Measurements from ENCODE around the gene PIK3CD. TPM values are rescaled to one million over a fixed set of nuclear protein-coding genes. Genes with fewer than 3 reads are reported as not detected.

Gene PIK3CD
- total RNA-seq, 1 donor from 2014 or later = 13.0 TPM

- no peak overlapping the region for H3K4me3 ChIP-seq
- H3K36me3 ChIP-seq = no peaks in the 10 kb centered on the region
- H3K4me1 ChIP-seq = no peaks in the 10 kb centered on the region
- TF ChIP-seq CTCF (IDR thresholded peaks at IDR 0.05) (no peak), POLR2AphosphoS5 (IDR thresholded peaks at IDR 0.05; ENCODE audit: insufficient read depth in 1 of 2, low read depth in 1 of 2) (no peak), POLR2A (IDR thresholded peaks at IDR 0.05) (no peak)
- no peak overlapping the region for H3K27ac ChIP-seq
- no peak for DNase-seq (ENCODE audit: extremely low spot score in 2 of 2)
- H3K9me3 ChIP-seq = no peaks in the 10 kb centered on the region
- intact Hi-C loops (cut with DNase I) = no loop called here
- no peaks in the 10 kb centered on the region for H3K27me3 ChIP-seq
Measured at GRCh38 chr1:9680091-9680490, 28.6 kb downstream of the PIK3CD start.

GRCh38 chr1:9680828-9681227, 29.3 kb downstream of the PIK3CD start:
- no peaks in the 10 kb centered on the region for H3K27me3 ChIP-seq
- no peaks in the 10 kb centered on the region for H3K9me3 ChIP-seq
- no peaks in the 10 kb centered on the region for H3K4me1 ChIP-seq
- H3K27ac ChIP-seq = no peak overlapping the region
- DNase-seq (ENCODE audit: extremely low spot score in 2 of 2) = no peak
- H3K4me3 ChIP-seq = no peak overlapping the region
- intact Hi-C loops (cut with DNase I) = no loop called here
- no peaks in the 10 kb centered on the region for H3K36me3 ChIP-seq
- no peak for TF ChIP-seq CTCF (IDR thresholded peaks at IDR 0.05)
- no peak for TF ChIP-seq POLR2AphosphoS5 (IDR thresholded peaks at IDR 0.05; ENCODE audit: insufficient read depth in 1 of 2, low read depth in 1 of 2)
- no peak for TF ChIP-seq POLR2A (IDR thresholded peaks at IDR 0.05)

- Histone ChIP-seq H3K4me3 (no peak overlapping the region), H3K4me1 (peaks cover 32% of the 10 kb centered on the region), H3K27ac (no peak overlapping the region), H3K9me3 (no peaks in the 10 kb centered on the region), H3K36me3 (no peaks in the 10 kb centered on the region), H3K27me3 (no peaks in the 10 kb centered on the region)
- intact Hi-C loops (cut with DNase I) = no loop called here
- TF ChIP-seq POLR2A (IDR thresholded peaks at IDR 0.05) (no peak), POLR2AphosphoS5 (IDR thresholded peaks at IDR 0.05; ENCODE audit: insufficient read depth in 1 of 2, low read depth in 1 of 2) (no peak), CTCF (IDR thresholded peaks at IDR 0.05) (no peak)
- DNase-seq (ENCODE audit: extremely low spot score in 2 of 2) = no peak
Measured at GRCh38 chr1:9684801-9685200, 33.3 kb downstream of the PIK3CD start.

GRCh38 chr1:9687120-9687873, 35.8 kb downstream of the PIK3CD start:
- intact Hi-C loops (cut with DNase I) = no loop called here
- peak overlapping the region; percentile 65 for H3K27ac ChIP-seq
- H3K4me1 ChIP-seq = peaks cover 45% of the 10 kb centered on the region

More at GRCh38 chr1:9687120-9687873, 35.8 kb downstream of the PIK3CD start:
- DNase-seq (ENCODE audit: extremely low spot score in 2 of 2) = no peak
- no peak for TF ChIP-seq CTCF (IDR thresholded peaks at IDR 0.05)
- TF ChIP-seq POLR2AphosphoS5 (IDR thresholded peaks at IDR 0.05; ENCODE audit: insufficient read depth in 1 of 2, low read depth in 1 of 2) = peak in 1 of 2 donors; percentile 61
- H3K27me3 ChIP-seq = no peaks in the 10 kb centered on the region
- no peaks in the 10 kb centered on the region for H3K9me3 ChIP-seq
- H3K4me3 ChIP-seq = peak overlapping the region; percentile 71 to 99
- H3K36me3 ChIP-seq = no peaks in the 10 kb centered on the region

Measured in vagina (tissue), 2 donors.